ENCODE data around the gene SEC63.
A peak's percentile ranks its signal among the peaks of the same experiment; 100 is the strongest.
"Not testable (repeated sequence)": the region's sequence is repeated elsewhere in the genome, so short reads cannot be mapped to it uniquely, and the experiment has no call there.

The SEC63 gene, protein sequence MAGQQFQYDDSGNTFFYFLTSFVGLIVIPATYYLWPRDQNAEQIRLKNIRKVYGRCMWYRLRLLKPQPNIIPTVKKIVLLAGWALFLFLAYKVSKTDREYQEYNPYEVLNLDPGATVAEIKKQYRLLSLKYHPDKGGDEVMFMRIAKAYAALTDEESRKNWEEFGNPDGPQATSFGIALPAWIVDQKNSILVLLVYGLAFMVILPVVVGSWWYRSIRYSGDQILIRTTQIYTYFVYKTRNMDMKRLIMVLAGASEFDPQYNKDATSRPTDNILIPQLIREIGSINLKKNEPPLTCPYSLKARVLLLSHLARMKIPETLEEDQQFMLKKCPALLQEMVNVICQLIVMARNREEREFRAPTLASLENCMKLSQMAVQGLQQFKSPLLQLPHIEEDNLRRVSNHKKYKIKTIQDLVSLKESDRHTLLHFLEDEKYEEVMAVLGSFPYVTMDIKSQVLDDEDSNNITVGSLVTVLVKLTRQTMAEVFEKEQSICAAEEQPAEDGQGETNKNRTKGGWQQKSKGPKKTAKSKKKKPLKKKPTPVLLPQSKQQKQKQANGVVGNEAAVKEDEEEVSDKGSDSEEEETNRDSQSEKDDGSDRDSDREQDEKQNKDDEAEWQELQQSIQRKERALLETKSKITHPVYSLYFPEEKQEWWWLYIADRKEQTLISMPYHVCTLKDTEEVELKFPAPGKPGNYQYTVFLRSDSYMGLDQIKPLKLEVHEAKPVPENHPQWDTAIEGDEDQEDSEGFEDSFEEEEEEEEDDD

DNA sequence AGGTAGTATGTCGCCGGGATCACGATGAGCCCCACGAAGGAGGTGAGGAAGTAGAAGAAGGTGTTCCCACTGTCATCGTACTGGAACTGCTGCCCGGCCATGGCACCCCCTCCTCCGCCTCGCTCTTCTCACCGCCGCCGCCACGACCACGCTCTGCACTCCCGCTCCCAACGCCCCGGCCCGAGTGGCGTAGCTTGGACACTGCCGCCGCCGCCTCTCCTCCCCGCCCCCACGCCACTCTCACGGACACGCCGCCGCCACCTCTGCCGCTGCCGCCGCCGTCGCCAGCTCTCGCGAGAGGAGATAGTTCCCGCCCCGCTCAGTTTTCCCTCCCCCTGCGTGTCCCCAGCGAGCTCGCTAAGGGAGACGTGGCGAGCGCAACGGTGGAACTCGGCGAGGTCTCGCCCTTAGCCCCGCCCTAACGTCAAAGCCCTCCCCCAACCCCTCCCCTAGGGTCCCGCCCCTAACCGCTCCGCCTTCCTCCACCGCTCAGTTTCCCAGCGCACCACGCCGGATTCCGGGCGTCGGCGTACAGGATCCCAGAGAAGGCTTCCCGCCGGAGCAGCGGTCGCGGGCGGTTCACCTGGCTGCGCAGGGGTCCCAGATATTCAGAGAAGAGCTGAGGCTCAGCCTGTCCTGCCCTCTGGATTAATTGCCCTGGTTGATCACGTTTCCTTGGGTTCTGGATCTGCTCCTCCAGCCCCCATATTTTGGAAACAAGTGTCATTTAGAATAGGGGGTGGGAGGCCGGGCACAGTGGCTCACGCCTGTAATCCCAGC lies at the start of gene SEC63:
TSS of gene SEC63 (minus strand) at position 300 of the 780 bp plus-strand sequence. CDS start at position 101, 199 bp downstream.
- peak; percentile 98 for DNase-seq

DNA sequence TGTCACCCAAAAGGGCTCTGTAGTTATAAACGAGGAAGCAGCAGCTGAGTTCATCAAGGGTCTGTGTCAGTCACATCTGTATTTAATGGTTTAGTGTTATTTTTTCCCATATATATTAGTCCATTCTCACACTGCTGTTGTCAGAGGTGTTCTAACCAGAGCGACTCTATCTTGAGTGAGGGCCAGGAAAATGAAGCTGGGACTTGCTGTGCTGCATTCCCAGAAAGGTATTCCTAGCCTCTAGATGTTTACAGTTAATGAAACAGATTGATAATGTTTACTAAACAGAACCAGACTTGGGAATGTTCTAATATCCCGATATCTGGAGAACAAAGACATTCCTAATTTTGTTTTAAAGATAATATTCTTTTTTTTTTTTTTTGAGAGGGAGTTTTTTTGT lies 48.0 kb upstream of the SEC63 start:
- no peak for DNase-seq

DNA sequence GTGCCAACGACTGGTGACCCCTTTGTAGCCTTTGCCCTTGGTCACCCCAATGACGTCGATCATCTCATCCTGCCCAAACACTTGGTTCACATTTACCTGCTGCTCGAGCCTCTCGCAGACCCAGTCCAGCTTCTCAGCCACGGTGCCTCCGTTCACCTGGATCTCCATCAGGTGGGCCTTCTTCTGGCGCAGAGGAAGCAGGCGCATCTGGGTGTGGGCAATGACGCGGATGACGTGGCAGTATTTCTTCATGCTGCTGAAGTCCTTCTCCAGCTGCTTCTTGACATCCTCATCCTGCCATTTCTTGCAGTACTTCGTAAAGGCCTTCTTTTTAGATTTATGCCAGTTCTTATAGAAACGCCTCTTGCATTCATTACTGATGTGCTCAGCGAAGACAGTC lies 46.9 kb upstream of the SEC63 start:
- DNase-seq, result no peak

DNA sequence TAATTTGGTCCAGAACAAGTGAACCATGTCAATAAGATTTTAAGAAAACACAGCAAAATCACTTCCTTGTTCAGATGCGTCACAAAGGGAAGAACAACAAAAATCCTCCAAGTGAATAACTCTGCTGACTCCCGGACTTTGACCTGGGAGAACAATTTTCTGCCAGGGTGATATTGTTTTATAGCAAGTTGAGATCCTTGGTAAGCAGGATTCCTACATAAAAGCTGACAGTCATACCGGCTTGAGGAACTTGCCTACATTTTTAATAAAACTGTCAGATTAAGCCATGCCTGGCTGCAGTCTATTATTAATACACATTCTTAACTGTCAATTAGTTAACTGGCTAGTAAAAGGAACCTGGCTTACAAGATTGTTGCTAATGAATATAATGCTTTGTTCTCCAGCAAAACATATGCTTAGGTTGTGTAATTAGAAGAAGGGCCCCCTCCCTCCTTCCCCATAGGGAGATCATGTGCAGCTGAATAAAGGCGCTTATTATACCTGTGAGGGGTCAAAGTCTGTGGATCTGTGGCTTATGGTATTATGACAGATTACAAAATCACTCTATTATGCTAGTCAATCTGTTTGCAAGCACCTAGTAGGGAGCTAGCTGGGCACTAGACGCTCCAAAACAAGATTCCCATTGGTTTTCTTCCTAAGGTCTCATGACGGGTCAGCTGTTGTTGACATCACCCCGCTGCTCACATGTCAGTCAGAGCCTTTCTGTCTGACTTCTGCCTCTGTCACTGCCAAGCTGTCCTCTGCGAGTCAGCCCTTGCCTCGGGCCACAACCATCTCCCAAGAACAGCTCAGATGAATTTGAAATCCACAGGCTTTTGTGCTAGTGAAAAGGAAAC lies 44.6 kb upstream of the SEC63 start:
- DNase-seq, result peak; percentile 39

DNA sequence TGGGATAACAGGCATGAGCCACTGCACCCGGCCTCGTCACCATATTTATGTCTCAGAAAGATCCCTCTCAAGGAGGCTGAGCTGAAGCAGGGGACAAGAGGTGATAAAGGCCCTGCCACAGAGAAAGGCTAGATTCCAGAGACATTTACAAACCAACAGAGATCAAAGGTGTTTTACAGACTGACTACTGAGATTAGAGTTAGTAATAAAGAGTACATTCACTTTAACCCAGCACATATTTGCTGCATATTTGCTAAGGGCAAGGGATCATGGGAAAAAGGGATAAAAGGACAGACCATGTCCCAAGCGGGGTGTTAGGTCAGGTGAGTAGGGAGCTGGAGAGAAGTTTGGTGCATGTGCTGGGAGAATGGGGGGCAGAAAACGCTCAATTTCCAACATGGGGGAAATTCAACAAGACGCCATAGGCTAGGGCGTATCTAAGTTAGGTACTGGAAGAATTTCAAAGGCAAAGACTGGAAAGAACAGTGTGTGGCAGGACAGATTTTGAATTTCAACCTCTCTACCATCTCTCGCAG lies 43.8 kb upstream of the SEC63 start:
- DNase-seq, result no peak

DNA sequence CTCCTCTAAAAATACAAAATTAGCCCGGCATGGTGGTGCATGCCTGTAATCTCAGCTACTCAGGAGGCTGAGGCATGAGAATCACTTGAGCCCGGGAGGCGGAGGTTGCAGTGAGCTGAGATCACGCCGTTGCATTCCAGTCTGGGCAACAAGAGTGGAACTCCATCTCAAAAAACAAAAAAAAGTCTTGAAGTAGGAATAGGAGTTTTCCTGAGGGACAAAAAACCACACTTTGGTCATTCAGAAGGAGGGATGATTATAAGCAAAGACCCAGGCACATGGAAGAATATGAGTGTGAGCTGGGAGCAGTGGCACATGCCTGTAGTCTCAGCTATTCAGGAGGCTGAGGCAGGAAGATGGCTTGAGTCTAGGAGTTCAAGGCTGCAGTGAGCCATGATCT lies 42.3 kb upstream of the SEC63 start:
- not testable (repeated sequence) for DNase-seq

DNA sequence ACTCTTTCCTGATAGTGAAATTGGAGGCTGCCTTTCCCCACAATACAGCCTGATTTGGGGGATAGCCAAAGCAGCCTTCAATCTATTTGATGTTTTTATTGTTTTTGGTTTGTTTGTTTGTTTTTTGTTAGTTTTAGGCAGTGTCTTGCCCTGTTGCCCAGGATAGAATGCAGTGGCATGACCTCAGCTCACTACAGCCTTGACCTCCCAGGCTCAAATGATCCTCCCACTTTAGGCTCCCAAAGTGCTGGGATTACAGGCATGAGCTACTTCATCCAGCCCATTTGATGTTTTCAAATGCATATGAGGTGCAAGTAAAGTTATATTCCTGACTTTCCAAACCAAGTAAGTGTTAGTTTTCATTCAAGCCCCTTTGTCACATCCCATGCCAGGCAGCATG lies 41.3 kb upstream of the SEC63 start:
- DNase-seq, result no peak

DNA sequence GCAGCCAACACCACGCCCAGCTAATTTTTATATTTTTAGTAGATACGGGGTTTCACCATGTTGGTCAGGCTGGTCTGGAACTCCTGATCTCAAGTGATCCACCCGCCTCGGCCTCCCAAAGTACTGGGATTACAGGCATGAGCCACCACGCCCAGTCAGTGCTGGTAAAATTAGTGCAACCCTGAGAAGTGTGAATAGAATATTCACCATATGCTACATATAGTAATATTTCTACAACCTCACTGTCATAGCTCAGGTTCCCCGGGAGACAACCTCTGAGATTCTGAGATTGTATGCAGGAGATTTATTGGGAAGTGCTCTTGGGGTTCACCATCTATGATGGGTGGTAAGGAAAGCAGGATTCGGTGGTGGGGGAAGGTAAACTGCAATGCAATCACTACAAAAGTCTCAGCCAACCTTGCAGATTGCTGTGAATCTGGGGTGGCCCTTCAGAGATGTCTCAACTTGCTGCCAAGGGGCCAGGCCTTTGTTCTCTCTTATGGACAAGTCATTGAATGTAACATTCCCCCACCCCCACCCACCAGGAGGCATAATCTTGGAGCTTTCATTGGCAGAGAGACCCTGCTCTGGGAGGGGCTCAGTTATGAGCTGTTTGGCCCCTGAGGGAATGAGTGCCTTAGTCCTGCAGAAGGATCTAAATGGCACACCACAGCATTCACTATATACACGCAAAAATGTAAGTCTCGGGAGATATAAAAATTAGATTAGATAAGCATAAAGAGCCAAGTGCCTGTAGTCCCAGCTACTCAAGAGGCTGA lies 34.0 kb upstream of the SEC63 start:
- DNase-seq, result no peak

DNA sequence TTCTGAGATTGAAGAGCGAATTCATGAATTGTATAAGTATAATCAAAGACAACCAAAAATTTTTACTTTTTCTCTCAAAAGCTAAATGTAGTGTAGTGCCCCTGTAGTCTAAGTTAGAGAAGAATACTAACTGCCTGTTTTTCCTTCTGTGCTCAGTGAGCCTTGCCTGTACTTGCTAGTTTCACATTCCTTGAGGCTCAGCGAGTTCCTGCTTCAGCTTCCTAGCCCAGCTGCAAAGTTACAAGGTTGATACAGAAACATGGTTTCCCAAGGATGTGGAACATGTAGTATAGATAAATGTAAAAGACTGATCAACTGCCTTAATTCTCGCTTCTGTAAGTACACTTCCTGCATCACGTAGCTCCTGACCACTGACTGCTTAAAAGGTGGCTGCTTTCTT lies 33.1 kb upstream of the SEC63 start:
- DNase-seq, result no peak

DNA sequence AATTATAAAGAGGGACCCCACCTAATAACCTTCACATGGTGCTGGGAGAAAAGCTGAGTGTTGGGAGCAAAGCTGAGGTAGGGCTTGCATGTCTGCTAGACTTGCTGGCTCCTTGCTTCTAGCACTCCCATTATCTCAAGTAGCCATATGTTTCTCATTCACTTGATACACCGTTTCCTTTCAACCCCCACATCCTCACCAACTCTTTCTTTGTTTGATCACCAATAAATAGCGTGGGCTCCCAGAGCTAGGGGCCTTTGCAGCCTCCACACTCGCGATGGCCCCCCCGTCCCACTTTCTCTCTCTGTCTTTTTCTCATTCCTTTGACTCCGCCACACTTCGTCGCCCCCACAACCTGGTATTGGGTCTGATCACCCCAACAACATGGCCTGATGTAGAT lies 32.6 kb upstream of the SEC63 start:
- DNase-seq, result not testable (repeated sequence)

DNA sequence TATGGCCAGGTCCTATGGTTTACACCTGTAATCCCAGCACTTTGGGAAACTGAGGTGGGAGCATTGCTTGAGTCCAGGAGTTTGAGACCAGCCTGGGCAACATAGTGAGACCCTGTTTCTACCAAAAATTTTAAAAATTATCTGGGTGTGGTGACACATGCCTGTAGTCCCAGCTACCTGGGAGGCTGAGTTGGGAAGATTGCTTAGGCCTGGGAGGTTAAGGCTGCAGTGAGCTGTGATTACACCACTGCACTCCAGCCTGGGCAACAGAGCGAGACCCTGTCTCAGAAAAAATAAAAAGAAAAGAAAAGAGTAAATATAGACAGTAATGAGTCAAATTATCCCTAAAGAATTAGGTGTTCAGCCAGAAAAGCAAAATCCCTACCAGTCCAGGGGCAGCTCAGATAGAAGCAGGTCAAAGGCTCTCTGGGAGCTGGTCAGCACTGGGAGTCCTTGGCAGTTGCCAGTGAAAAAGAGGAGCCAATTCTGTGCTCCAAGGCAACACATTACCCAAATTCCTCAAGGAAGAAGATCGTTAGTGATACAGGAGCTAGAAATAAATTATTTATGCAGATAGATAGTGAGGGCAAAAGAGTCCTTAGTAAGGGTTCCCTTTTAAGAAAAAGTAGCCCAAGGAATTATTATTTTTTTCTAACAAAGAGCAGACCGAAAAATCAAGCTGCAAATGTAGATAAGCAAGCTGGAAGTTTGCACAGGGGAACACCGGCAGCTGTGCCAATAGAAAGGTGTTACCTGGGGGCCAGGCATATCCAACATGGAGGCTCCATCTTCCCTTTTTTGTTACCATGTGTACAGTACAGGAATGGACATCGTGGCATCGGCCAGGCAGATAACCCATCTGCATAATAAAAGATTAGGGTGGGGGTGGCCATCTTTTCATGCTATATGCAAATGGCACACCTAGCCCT lies 31.4 kb upstream of the SEC63 start:
- no peak for DNase-seq

DNA sequence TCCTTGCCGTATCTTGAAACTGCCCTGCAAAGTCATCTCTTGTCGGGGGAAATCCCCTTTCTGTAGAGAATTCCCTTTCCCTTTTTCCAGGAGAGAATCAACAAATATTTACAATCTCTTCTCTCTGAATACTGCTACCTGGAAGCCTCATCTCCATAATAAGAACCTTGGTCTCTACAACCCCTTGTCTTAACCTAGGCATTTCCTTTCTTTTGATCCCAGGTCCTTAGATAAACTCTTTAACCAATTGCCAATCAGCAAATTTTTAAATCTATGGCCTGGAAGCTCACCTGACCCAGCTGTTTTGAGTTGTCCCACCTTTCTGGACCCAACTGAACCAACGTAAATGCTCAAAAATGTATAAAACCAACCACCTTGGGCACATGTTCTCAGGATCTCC lies 30.6 kb upstream of the SEC63 start:
- no peak for DNase-seq

DNA sequence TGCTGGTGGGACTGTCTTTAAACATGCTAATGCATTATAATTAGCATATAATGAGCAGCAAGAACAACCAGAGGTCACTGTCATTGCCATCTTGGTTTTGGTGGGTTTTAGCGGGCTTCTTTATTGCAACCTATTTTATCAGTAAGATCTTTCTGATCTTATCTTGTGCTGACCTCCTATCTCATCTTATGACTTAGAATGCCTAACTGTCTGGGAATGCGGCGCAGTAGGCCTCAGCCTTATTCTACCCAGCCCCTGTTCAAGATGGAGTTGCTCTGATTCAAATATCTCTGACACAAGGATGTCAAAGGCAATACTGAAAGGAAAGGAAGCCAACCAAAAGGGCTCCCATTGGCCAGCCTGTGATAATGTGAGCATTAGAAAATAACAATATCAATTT lies 29.8 kb upstream of the SEC63 start:
- DNase-seq, result no peak

DNA sequence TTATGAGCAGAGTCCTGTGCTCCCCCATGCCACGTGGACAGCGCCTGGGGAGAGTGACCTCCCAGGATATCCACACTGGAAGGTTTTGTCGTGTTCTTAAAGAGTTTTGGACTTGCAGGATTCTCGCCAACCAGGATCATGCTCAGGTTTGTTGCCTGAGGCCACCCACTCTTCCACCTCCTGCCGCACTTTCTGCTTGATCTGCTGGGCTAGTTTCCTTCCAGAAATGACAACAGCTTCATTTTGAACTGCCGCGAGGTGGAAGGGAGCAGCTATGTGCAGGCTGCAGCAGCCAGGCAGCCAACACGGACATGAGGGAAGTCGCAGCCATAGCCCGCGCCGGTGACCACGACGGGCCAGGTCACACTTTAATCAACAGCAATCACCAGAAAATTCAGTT lies 27.7 kb upstream of the SEC63 start:
- no peak for DNase-seq

DNA sequence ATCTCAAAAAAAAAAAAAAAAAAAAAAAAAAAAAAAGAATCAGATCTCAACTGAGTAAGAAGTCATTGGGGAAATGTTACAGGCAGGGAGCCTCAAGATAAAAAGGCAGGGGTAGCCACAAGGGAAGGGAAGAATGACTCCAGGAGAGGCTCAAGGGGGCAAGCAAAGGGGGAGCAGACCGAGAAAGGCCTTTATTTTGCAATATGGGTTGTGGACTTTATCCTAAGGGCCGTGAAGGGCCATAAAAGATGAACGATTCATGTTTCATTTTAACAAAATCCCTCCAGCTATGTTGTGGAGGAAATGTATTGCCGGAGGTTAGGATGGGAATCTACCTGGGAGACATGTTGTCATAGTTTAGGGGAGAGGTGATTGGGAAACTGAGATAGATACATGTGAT lies 25.8 kb upstream of the SEC63 start:
- no peak for DNase-seq

DNA sequence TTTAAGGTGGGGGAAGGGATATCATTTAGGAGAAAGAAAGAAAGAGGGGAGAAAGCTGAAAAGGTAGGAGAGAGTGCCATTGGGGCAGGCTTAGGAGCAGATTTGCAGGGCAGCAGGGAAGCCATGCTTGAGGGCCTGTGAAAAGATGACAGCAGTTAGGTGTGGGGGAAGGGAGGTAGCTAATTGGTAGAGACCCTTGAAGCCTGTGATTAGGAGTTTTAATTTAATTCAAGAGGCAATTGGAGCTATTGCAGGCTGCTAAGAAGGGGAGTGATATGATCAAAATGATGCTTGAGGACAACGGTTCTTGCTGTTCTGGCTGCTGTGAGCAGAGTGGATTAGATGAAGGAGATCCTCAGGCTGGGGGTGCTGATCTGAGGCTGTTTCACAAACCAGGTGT lies 24.5 kb upstream of the SEC63 start:
- DNase-seq, result no peak

DNA sequence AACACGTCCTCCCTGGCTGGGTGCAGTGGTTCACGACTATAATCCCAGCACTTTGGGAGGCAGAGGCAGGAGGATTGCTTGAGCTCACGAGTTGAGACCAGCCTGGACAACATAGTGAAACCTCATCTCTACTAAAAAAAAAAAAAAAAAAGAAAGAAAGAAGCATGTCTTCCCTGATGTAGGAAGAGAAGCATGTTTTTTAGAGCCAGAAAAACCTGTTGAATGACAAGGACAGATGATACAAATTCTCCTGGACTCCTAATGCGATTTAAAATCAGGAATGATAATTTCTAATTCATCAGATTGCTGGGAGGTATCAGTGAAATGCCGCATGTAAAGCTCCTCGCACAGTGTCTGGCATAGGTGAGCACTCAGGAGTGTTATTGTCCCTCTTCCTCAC lies 23.7 kb upstream of the SEC63 start:
- no peak for DNase-seq

DNA sequence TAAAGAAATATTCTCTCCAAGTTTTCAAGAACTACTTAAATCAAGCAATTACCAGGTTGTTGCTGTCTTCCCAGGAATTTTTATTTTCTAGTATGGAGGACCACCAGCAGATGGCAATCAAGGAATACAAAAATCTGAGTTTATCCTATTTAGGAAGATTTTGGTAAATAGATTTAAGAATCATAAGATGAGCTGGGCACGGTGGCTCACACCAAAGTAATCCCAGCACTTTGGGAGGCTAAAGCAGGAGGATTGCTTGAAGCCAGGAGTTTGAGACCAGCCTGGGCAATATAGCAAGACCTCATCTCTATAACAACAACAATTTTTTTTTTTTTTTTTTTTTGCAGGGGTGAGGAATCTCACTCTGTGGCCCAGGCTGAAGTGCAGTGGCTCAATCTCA lies 19.3 kb upstream of the SEC63 start:
- no peak for DNase-seq

DNA sequence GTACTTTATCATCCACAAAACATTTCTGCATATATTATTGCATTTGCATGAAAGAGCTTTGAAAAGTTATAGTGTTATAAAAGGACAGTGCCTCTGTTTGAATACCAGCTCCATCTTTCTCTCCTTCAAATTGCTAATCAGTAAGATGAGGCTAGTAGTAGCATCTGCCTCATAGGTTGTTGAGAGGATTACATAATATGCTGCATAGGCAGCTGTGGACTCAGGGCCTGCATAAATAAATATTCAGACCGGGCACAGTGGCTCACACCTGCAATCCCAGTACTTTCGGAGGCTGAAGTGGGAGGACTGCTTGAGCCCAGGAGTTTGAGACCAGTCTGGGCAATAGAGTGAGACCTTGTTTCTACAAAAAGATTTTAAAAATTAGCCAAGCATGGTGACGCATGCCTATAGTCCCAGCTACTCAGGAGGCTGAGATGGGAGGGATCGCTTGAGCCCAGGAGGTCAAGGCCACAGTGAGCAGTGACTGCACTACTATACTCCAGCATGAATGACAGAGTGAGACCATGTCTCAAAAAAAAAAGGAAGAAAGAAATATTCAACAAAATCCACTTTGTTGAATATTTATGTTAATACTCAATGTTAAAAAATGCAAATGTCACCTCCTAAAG lies 18.3 kb upstream of the SEC63 start:
- DNase-seq, result no peak

DNA sequence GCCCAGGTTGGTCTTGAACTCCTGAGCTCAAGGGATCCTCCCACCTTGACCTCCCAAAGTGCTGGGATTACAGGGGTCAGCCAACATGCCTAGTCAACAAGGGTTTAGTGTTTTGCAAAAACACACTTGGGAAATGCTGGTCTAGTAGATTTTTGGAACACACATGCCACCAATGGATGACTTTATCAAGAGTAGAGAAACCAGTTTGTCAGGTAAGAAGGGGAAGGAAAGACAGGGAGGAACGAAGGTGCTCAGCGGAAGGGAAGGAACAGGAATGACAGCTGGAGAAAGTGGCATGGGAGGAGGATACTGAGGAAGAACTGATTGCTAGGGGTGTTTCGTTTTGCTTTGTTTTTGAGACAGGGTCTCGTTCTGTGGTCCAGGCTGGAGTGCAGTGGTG lies 15.6 kb upstream of the SEC63 start:
- no peak for DNase-seq

All from right hindlimb (tissue), 1 donor.